Measurements from ENCODE around the gene CD34. TPM values are rescaled to one million over a fixed set of nuclear protein-coding genes. Genes with fewer than 3 reads are reported as not detected.

CD34 gene
- total RNA-seq, 6 experiments from 2014 or later: 0.70 to 2.7 (median 2.2) TPM

DNA sequence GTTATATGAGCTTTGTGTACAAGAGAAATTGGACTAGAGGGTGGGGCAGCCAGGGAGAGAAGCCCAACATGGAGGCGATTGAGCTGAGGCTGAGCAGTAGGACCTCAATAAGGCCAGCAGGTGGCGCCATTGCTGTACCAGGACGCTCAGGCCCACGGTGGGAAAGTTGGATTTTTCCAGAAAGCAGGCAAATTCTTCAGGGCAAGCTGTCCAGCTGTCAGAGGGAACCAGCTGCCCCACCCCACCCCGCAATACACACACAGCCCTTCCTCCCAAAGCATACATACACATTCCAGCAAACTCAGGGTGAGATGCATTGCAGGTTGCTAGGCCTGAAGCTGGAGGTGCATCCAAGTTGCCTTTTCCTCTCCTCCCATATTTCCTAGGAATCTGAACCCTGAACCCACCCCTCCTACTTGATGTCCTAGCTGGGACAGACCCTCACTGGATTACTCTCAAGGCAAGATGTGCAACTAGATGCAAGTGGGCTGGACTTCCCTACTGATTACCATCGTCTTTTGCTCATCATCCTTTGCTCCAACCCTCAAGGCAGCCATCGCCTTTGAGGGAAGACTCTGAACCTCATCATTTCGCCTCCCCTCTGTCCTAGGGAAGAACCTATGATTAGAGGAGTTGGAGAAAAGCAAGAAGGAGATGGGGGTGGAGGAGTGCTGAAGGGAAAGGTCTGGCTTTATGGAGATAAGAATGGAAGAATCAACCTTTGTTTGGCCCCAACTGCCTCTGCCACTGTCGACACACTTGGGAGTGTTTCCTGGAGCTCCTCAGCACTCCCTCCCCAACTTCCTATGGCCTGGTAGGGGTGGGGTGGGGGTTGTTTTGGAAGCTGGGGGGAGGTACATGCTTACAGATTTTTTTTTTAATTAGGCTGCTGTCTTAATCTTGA is 25.5 kb downstream of the CD34 start:
- H3K27ac ChIP-seq: no peak overlapping the region

DNA sequence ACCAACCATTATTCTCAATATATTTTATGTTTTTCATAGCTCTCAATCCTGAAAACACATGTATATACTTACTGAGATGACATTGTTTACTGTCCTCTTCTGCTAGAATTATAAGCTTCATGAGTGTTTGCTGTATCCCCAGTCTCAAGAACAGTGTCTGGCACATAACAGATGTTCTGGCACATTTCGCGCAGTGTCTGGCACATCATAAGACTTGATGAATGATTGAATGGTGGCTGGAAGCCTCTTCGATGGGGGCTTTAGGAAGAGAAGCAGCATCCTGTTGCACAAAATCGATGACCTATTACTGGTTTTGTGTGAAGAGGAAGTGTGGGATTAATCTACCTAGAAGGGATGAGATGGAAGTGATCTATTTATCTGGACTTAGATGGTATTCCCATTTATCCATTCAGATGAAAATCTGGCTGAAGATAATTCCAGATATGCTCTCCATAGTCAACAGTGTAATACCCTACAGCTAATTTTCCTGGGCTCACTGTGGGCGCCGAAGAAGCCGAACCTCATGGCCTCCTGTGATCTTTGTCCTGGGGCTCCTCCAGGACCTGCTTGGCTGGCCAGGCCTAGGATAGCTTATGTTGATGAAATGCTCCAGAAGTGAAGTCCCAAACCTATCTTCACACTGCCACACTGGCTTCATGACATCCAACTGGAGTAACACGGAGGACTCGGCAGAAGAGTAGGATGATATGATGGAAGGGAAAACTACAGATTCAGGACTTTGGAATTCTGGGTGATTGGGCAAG is 26.5 kb downstream of the CD34 start:
- intact Hi-C loops (cut with DNase I): loop anchor here (5.0 kb wide), 1 partner anchor 78 kb away; no protein-coding TSS in a partner anchor
- WGBS (ENCODE audit: insufficient coverage, low coverage, low lambda C conversion rate, missing lambda C conversion rate): 72% methylated on average over 9 of the region's 9 CpGs
- no peak overlapping the region for H3K4me3 ChIP-seq
- H3K27me3 ChIP-seq: no peaks in the 10 kb centered on the region
- H3K36me3 ChIP-seq: no peaks in the 10 kb centered on the region
- DNase-seq (no peak), ATAC-seq (peak in 1 of 4 donors; percentile 4)
- H3K9me3 ChIP-seq: no peaks in the 10 kb centered on the region
- no peak for TF ChIP-seq POLR2A (IDR thresholded peaks at IDR 0.05)
- TF ChIP-seq, protein P1, sequence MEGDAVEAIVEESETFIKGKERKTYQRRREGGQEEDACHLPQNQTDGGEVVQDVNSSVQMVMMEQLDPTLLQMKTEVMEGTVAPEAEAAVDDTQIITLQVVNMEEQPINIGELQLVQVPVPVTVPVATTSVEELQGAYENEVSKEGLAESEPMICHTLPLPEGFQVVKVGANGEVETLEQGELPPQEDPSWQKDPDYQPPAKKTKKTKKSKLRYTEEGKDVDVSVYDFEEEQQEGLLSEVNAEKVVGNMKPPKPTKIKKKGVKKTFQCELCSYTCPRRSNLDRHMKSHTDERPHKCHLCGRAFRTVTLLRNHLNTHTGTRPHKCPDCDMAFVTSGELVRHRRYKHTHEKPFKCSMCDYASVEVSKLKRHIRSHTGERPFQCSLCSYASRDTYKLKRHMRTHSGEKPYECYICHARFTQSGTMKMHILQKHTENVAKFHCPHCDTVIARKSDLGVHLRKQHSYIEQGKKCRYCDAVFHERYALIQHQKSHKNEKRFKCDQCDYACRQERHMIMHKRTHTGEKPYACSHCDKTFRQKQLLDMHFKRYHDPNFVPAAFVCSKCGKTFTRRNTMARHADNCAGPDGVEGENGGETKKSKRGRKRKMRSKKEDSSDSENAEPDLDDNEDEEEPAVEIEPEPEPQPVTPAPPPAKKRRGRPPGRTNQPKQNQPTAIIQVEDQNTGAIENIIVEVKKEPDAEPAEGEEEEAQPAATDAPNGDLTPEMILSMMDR (IDR thresholded peaks at IDR 0.05): no peak
- H3K4me1 ChIP-seq: peaks cover 0 to 8% (median 0%) of the 10 kb centered on the region in 4 donors
- H3K27ac ChIP-seq: peak overlapping the region in 2 of 3 donors; percentile 26 to 45

More for the DNA sequence above, 25.5 kb downstream of the CD34 start:
- no peak for TF ChIP-seq POLR2A (IDR thresholded peaks at IDR 0.05)
- TF ChIP-seq, protein P1 (IDR thresholded peaks at IDR 0.05): peak; percentile 93 to 97 (median 94)
- ATAC-seq (peak; percentile 91 to 95 (median 94)), DNase-seq (peak; percentile 80 to 84 (median 81))
- Histone ChIP-seq H3K27me3 (no peaks in the 10 kb centered on the region), H3K4me3 (no peak overlapping the region), H3K36me3 (no peaks in the 10 kb centered on the region), H3K4me1 (peaks cover 0 to 14% (median 0%) of the 10 kb centered on the region in 4 donors), H3K9me3 (no peaks in the 10 kb centered on the region)
- intact Hi-C loops (cut with DNase I): loop anchor here (5.0 kb wide), 1 partner anchor 77 kb away; no protein-coding TSS in a partner anchor
- 27% methylated on average over 7 of the region's 9 CpGs for WGBS (ENCODE audit: insufficient coverage, low coverage, low lambda C conversion rate, missing lambda C conversion rate)

DNA sequence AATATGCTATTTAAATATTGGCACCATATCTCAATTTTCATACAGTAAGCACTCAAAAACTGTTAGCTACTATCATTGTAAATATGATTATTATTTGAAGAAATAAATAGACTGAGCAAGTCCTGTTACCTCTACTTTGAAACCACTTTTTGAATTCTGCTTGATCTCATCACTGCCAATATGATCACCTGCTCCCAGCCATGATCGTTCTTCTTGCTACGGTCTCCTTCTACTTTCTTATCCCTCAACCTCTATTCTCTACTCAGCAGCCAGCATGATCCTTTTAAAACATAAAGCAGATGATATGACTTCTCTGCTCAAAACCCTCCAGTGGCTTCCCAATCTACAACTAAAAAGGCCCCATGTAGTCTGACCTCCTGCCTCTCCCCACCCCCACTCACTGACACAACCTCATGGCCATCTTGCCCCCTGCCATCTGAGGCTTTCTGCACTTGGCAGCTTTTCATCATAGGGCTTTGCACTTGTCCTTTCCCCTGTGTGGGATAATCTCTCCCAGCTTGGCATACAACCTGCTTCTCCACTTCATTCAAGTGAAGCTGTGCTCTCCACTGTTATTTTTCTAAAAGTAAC is 27.2 kb downstream of the CD34 start:
- intact Hi-C loops (cut with DNase I): no loop called here
- ATAC-seq (peak in 3 of 4 donors; percentile 6 to 29 (median 8)), DNase-seq (no peak)
- Histone ChIP-seq H3K27ac (peak overlapping the region; percentile 25 to 45 (median 26)), H3K27me3 (no peaks in the 10 kb centered on the region), H3K36me3 (no peaks in the 10 kb centered on the region), H3K4me3 (peak overlapping the region in 1 of 3 donors; percentile 14), H3K9me3 (no peaks in the 10 kb centered on the region), H3K4me1 (peaks cover 0 to 8% (median 0%) of the 10 kb centered on the region in 4 donors)
- no peak for TF ChIP-seq POLR2A (IDR thresholded peaks at IDR 0.05)
- WGBS (ENCODE audit: insufficient coverage, low coverage, low lambda C conversion rate, missing lambda C conversion rate): 50% methylated on average over 2 of the region's 2 CpGs

DNA sequence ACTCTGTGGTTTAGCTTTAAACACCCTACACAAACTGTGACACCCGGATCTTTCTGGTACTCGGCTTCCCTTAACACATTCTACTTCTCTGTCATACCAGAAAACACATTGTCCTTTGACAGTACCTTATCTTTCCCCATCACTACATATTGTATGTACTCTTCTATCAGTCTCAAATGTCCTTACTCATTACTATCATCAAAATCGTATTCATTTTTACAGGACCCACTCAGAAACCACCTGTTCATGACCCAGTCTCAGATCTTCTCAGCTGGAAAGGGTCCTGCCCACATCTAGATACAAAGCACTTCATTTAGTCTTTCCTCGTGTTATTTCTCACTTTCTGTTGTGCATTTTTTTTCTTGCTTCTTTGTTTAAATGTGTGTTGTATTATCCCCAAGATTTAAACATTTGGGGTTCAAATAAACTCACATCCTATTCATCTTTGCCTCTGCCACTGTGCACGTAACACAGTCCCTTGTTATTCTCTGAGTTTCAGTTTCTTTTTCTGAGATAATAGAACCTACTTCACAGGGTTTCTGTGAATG is 27.7 kb downstream of the CD34 start:
- intact Hi-C loops (cut with DNase I): no loop called here
- DNase-seq: no peak
- peaks cover 0 to 8% (median 0%) of the 10 kb centered on the region in 4 donors for H3K4me1 ChIP-seq
- no peaks in the 10 kb centered on the region for H3K27me3 ChIP-seq
- H3K27ac ChIP-seq: peak overlapping the region in 2 of 3 donors; percentile 25 to 26
- H3K36me3 ChIP-seq: no peaks in the 10 kb centered on the region
- no peak for TF ChIP-seq POLR2A (IDR thresholded peaks at IDR 0.05)
- TF ChIP-seq, protein P1 (IDR thresholded peaks at IDR 0.05): no peak
- H3K9me3 ChIP-seq: no peaks in the 10 kb centered on the region
- peak overlapping the region in 1 of 3 donors; percentile 14 for H3K4me3 ChIP-seq
- 22% methylated on average over 5 of the region's 5 CpGs for WGBS (ENCODE audit: insufficient coverage, low coverage, low lambda C conversion rate, missing lambda C conversion rate)
- peak; percentile 44 to 54 (median 50) for ATAC-seq

Data from right lobe of liver (tissue), 6 donors.